ENCODE data around the gene ARHGAP23.

DNA sequence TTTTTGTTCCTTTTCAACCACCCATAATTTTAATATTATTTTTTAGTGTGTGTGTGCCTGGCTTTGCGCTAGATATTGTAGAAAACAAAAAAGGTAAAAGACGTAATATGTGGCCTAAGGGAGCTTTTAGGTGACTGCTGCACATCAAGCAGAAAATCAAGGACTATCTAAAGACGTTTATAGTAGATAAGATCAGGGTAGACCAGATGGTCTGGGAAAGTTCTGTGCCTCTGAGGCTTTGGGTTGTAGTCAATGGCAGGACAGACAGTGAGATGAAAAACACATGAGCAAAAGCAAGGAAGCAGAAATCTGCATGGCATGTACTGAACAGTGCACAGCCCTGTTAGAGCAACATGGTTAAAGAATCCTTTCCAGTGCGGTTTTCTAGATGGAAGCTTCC is 26.8 kb upstream of the ARHGAP23 start:
- TF ChIP-seq CTCF (IDR thresholded peaks at IDR 0.05 in 8 of 11, conservative IDR thresholded peaks at IDR 0.05 in 3 of 11) (no peak), POLR2AphosphoS5 (IDR thresholded peaks at IDR 0.05) (no peak), POLR2A (IDR thresholded peaks at IDR 0.05) (no peak)
